Mesendoderm (in vitro differentiated cells): ENCODE results near the gene LSM3.
A peak's percentile ranks its signal among the peaks of the same experiment; 100 is the strongest.

Experiments
- DNase-seq: peaks from one replicate; pipeline ENCODE4 v3.0.0; 2013
- H2AK5ac ChIP-seq: 2 replicates; pipeline ENCODE4 v1.6.1; 2013; ENCODE audit warnings: low read length, inconsistent platforms
- H2BK120ac ChIP-seq: 2 replicates; pipeline ENCODE4 v1.6.1; 2013; ENCODE audit warnings: low read depth, mild to moderate bottlenecking, low read length, moderate library complexity, mixed read lengths
- H2BK15ac ChIP-seq: replicated peaks from 2 replicates; pipeline ENCODE4 v1.6.1; 2013; ENCODE audit warnings: low read depth, mild to moderate bottlenecking, moderate library complexity
- H2BK5ac ChIP-seq: 2 replicates; pipeline ENCODE4 v1.6.1; 2013; ENCODE audit warnings: low read length, inconsistent platforms
- H3K18ac ChIP-seq: 2 replicates; pipeline ENCODE4 v1.6.1; 2013; ENCODE audit warnings: mild to moderate bottlenecking, low read length, mixed read lengths
- H3K23ac ChIP-seq: one replicate; pipeline ENCODE4 v1.6.1; 2013; ENCODE audit warnings: low read length
- H3K27ac ChIP-seq: 2 replicates; pipeline ENCODE4 v1.5.1; 2013; ENCODE audit warnings: low read depth, mild to moderate bottlenecking, inconsistent platforms, low read length, moderate library complexity
- H3K27me3 ChIP-seq: 2 replicates; pipeline ENCODE4 v1.6.1; 2013; ENCODE audit warnings: low read length, control low read depth, mild to moderate bottlenecking, inconsistent platforms; ENCODE audit not compliant: insufficient read depth, poor library complexity
- H3K36me3 ChIP-seq: 2 replicates; pipeline ENCODE4 v1.6.1; 2013; ENCODE audit warnings: low read length, inconsistent platforms; ENCODE audit not compliant: control insufficient read depth, insufficient read depth
- H3K4ac ChIP-seq: one replicate; pipeline ENCODE4 v1.6.1; 2013; ENCODE audit warnings: low read depth, mild to moderate bottlenecking, low read length, moderate library complexity
- H3K4me1 ChIP-seq: 2 replicates; pipeline ENCODE4 v1.6.1; 2013; ENCODE audit warnings: low read depth, low read length, inconsistent platforms; ENCODE audit not compliant: control insufficient read depth
- H3K4me2 ChIP-seq: 2 replicates; pipeline ENCODE4 v1.6.1; 2013; ENCODE audit warnings: low read length
- H3K4me3 ChIP-seq: 2 replicates; pipeline ENCODE4 v1.5.1; 2013; ENCODE audit warnings: mild to moderate bottlenecking, low read length
- H3K56ac ChIP-seq: one replicate; pipeline ENCODE4 v1.6.1; 2013; ENCODE audit warnings: low read length
- H3K79me1 ChIP-seq: 2 replicates; pipeline ENCODE4 v1.6.1; 2013; ENCODE audit warnings: low read length, inconsistent platforms
- H3K79me2 ChIP-seq: 2 replicates; pipeline ENCODE4 v1.6.1; 2013; ENCODE audit warnings: mild to moderate bottlenecking, low read length; ENCODE audit not compliant: control insufficient read depth, insufficient read depth
- H3K9ac ChIP-seq: 2 replicates; pipeline ENCODE4 v1.6.1; 2013; ENCODE audit warnings: low read length, inconsistent platforms
- H4K5ac ChIP-seq: one replicate; pipeline ENCODE4 v1.6.1; 2013; ENCODE audit warnings: low read length
- H4K8ac ChIP-seq: one replicate; pipeline ENCODE4 v1.6.1; 2013; ENCODE audit warnings: low read depth, mild to moderate bottlenecking, control low read depth, low read length, moderate library complexity
- WGBS: extraction: QIAGEN DNeasy Blood & Tissue Kit; methylation state at CpG from one replicate; pipeline ENCODE4 v1.1.7; 2013; ENCODE audit warnings: low lambda C conversion rate, missing lambda C conversion rate; ENCODE audit not compliant: insufficient coverage; ENCODE audit errors: extremely low coverage; 5-methylcytosine and 5-hydroxymethylcytosine counted together

Gene LSM3

DNA sequence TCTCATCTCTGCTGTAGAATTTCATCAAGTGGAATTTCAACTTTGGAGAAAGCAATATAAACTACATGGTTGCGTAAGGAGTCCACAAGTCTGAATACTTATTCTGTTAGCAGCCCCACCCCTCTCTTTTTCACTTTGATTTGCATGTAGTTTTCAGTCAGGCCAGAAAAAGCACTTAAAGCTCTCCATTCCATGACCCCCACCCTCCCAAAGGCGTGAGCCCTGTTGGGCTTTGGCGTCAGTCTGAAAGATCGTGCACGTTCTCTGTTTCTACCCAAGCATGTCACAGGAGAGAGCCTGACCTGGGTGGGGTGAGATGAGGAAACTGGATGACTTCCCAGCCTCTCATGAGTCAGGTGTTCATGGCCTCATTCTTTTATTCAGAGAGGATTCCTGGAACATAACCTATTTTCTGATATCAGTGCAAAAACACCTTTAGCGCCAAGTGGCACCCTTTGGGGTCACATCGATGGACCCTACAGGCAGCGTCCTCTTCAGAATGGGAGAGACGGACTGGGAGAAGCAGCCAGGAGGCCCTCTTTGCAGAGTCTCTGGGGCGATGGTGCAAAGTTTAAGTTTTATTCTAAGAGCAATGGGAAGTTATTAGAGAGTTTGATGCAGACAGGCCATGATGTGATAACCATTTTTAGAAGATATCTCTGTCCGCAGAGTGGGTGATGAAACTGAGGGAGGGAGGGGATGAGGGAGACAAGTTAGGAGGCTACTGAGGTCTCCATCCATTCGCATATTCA is 55.8 kb downstream of the LSM3 start:
- Histone ChIP-seq H3K23ac (no peak overlapping the region), H2BK120ac (no peak overlapping the region), H3K27ac (no peak overlapping the region), H4K8ac (no peak overlapping the region), H3K9ac (no peak overlapping the region), H3K4me3 (no peak overlapping the region), H2BK15ac (no peak overlapping the region), H4K5ac (no peak overlapping the region), H3K56ac (no peak overlapping the region), H3K4me1 (no peaks in the 10 kb centered on the region), H2BK5ac (no peak overlapping the region), H3K4me2 (no peak overlapping the region), H3K79me1 (no peaks in the 10 kb centered on the region), H3K18ac (no peak overlapping the region), H3K79me2 (no peaks in the 10 kb centered on the region), H3K27me3 (no peaks in the 10 kb centered on the region), H3K4ac (no peak overlapping the region), H3K36me3 (no peaks in the 10 kb centered on the region), H2AK5ac (no peak overlapping the region)
- WGBS = no CpG with 5 or more reads among the region's 12 CpGs
- DNase-seq = no peak

GRCh38 chr3:14235003-14235911 is 56.6 kb downstream of the LSM3 start:
- Histone ChIP-seq H3K4me2 (no peak overlapping the region), H4K5ac (no peak overlapping the region), H3K18ac (no peak overlapping the region), H3K4ac (no peak overlapping the region), H2BK120ac (no peak overlapping the region), H4K8ac (no peak overlapping the region), H2AK5ac (no peak overlapping the region), H3K4me3 (no peak overlapping the region), H2BK15ac (no peak overlapping the region), H3K27ac (no peak overlapping the region), H3K9ac (no peak overlapping the region), H3K79me1 (no peaks in the 10 kb centered on the region), H2BK5ac (no peak overlapping the region), H3K56ac (no peak overlapping the region), H3K23ac (no peak overlapping the region), H3K79me2 (no peaks in the 10 kb centered on the region), H3K4me1 (no peaks in the 10 kb centered on the region), H3K36me3 (no peaks in the 10 kb centered on the region), H3K27me3 (no peaks in the 10 kb centered on the region)
- peak; percentile 51 for DNase-seq
- WGBS = no CpG with 5 or more reads among the region's 4 CpGs

- no peak overlapping the region for H4K8ac ChIP-seq
- H3K18ac ChIP-seq = no peak overlapping the region
- H3K56ac ChIP-seq = no peak overlapping the region
- no peaks in the 10 kb centered on the region for H3K4me1 ChIP-seq
- H3K79me2 ChIP-seq = no peaks in the 10 kb centered on the region
- no peaks in the 10 kb centered on the region for H3K79me1 ChIP-seq
- H4K5ac ChIP-seq = no peak overlapping the region
- no peak overlapping the region for H2BK15ac ChIP-seq
- no peak overlapping the region for H3K23ac ChIP-seq
- H3K4me3 ChIP-seq = no peak overlapping the region
- H3K36me3 ChIP-seq = no peaks in the 10 kb centered on the region
- no peak overlapping the region for H3K4me2 ChIP-seq
- no CpG with 5 or more reads among the region's 8 CpGs for WGBS
- DNase-seq = no peak
- no peak overlapping the region for H2BK5ac ChIP-seq
- no peaks in the 10 kb centered on the region for H3K27me3 ChIP-seq
- H3K4ac ChIP-seq = no peak overlapping the region
- no peak overlapping the region for H3K9ac ChIP-seq
- H2BK120ac ChIP-seq = no peak overlapping the region
- H3K27ac ChIP-seq = no peak overlapping the region
- H2AK5ac ChIP-seq = no peak overlapping the region
Measured at GRCh38 chr3:14235912-14236295, 57.3 kb downstream of the LSM3 start.

DNA sequence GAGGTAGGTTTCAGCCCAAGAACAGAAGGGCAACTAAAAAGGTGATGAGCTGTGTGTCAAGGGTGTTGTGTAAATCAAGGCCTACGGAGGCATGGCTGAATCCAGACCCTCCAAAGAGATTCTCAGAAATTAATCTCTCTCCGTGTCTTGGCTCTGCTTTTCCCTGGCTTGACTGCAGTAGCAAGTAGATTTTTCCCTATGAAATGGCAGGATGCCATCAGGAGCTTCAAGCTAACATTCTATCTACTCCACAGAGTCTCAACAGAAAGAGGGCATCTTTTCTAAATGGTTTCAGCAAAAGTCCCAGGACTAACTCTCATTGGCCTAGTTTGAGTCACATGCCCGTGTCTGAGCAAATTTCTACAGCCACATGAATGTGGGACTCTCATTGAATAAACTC is 58.3 kb downstream of the LSM3 start:
- Histone ChIP-seq H3K18ac (no peak overlapping the region), H2BK5ac (no peak overlapping the region), H3K79me2 (no peaks in the 10 kb centered on the region), H2BK15ac (no peak overlapping the region), H3K4me1 (no peaks in the 10 kb centered on the region), H2AK5ac (no peak overlapping the region), H3K23ac (no peak overlapping the region), H3K4ac (no peak overlapping the region), H3K79me1 (no peaks in the 10 kb centered on the region), H3K36me3 (no peaks in the 10 kb centered on the region), H4K8ac (no peak overlapping the region), H3K27me3 (no peaks in the 10 kb centered on the region), H2BK120ac (no peak overlapping the region), H3K4me2 (no peak overlapping the region), H3K56ac (no peak overlapping the region), H3K27ac (no peak overlapping the region), H3K9ac (no peak overlapping the region), H3K4me3 (no peak overlapping the region), H4K5ac (no peak overlapping the region)
- no CpG with 5 or more reads among the region's 3 CpGs for WGBS
- no peak for DNase-seq

DNA sequence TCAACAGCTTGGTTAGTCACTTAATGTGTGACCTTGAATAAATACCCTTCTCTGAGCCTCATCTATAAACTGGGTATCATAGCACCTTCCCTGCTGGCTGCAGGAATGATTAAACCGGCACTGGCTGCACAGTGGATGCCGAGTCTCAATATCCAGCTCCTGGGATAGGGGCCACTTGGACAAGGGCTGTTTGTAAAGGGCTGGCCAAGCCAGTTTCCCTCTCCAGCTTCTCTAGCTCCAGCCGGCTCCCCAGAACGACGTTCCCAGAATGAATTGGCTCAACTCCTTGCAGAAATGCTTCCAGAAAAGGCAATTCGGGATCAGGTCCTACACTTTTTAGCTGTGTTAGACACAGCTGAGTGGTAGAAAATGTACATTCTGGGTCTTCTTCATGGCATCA is 58.8 kb downstream of the LSM3 start:
- Histone ChIP-seq H3K4ac (no peak overlapping the region), H4K8ac (no peak overlapping the region), H3K4me3 (no peak overlapping the region), H3K79me1 (no peaks in the 10 kb centered on the region), H3K9ac (no peak overlapping the region), H2BK5ac (no peak overlapping the region), H2BK15ac (no peak overlapping the region), H2AK5ac (no peak overlapping the region), H2BK120ac (no peak overlapping the region), H3K18ac (no peak overlapping the region), H4K5ac (no peak overlapping the region), H3K4me1 (no peaks in the 10 kb centered on the region), H3K4me2 (no peak overlapping the region), H3K27ac (no peak overlapping the region), H3K27me3 (no peaks in the 10 kb centered on the region), H3K23ac (no peak overlapping the region), H3K56ac (no peak overlapping the region), H3K79me2 (no peaks in the 10 kb centered on the region), H3K36me3 (no peaks in the 10 kb centered on the region)
- WGBS = no CpG with 5 or more reads among the region's 6 CpGs
- no peak for DNase-seq
